GM18909 (cell line): ENCODE data around the gene DEGS2.

Experiments
- ATAC-seq: cut with Tn5 transposase; IDR thresholded peaks from one replicate; pipeline ENCODE4 v1.9.1; 2021; ENCODE audit warnings: mild to moderate bottlenecking; ENCODE audit not compliant: unreplicated experiment, poor library complexity

DEGS2 gene

DNA sequence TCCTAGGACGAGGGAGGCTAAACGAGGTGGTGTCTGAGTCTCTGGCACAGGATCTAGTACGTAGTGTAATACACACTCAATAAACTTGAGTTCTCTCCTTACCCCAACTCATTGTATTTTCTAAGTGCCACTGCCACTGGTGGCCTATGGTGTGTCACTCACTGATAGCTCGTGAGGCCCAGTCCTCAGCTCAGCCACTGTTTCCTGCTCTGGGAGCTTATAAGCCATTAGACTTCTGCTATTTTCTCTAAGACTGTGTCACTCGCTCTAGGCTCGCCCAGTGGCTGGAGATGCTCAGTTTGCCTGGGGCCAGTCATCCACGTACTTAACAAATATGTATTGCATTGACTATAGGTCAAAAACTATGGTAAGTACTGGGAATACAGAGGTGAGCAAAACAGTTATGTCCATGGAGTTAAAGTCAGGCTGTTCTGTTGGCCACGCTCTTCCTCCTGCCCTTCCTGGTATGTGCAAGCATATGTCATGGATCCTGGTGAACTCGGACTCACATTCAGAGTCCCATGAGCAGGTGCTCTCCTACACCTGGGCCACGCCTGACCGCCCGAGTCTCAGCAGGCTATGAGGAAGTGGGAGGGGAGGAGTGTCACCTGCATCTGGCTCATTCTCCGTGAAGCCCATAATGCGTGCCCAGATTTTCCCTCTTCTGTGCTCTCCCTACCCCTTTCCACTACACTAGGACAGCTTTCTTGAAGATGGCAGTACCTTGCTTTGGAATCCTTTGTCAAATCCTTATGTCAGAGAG, 41.6 kb downstream of the DEGS2 start:
- no peak for ATAC-seq

DNA sequence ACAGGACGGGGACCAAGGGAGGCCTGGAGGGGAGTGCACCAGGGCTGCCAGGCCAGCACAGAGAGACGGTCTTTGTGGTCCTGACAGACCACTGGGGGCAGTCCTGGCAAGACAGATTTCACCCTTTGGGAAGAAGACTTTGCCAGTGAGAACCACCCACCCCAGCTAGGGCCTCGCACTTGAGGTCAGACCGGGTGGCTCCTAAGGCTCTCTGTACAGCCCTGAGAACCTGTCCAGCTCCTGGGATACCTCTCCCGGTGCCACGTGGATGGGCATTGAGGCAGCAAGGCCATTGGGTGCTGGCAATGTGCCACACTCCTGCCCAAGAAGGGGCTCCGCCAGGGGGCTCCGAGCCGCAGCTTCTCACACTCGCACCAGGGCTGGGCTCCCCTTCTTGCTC, 42.4 kb downstream of the DEGS2 start:
- no peak for ATAC-seq

DNA sequence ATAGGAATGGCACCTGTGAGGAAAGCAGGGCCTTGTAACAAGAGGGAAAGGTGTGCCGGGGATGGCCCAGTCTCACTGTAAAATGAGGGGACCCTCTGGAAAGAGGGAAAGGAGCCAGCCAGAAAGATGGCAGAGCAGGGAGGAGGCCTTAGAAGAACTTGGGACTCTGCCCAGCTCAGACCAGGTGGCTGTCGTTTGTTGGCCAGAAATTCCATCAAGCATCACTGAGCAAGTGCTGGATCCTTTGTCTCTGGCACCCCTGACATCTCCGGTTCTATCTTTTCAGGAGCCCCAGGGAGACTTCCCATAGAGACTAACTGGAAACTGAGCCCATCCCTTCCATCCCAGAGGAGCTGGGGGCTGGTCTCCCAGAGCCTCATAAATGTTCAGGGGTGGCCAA, 43.3 kb downstream of the DEGS2 start:
- no peak for ATAC-seq

DNA sequence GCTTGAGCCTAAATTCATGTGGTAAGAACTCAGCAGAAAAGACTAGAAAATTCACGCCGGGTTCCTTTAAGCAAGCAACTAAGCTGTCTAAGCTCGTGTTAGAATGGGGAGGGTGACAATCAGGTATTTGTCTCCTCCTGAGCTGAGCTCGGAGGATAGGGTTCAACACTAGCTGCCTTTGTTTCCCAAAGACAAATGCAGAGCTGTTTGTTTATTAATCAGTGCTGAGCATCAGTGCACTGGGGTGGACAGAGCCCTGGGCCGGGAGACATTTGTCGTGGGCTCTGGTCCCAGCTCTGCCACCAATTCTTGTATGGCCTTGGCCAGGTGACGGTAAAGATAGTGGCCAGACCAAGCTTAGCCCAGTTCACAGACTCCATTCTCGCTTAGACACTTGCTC, 43.7 kb downstream of the DEGS2 start:
- ATAC-seq: no peak

DNA sequence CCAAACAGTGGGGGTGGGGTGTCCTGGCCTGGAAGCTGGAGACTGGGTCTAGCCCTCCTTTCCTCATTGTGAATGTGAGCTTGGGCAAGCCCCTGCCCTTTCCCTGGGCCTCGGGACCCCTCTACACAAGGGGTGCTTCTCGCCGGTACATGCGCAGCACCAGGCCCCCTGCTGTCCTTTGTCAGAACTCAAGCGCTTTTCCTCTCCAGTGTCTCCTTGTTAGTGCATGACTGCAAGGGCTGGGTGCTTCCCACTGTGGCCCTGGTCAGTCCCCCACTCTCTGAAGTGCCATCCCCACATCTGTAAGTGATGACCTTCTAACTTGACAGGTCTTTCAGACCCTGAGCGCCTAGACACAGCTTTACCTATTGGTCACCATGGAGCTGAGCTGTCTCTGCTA, 44.2 kb downstream of the DEGS2 start:
- ATAC-seq: no peak

DNA sequence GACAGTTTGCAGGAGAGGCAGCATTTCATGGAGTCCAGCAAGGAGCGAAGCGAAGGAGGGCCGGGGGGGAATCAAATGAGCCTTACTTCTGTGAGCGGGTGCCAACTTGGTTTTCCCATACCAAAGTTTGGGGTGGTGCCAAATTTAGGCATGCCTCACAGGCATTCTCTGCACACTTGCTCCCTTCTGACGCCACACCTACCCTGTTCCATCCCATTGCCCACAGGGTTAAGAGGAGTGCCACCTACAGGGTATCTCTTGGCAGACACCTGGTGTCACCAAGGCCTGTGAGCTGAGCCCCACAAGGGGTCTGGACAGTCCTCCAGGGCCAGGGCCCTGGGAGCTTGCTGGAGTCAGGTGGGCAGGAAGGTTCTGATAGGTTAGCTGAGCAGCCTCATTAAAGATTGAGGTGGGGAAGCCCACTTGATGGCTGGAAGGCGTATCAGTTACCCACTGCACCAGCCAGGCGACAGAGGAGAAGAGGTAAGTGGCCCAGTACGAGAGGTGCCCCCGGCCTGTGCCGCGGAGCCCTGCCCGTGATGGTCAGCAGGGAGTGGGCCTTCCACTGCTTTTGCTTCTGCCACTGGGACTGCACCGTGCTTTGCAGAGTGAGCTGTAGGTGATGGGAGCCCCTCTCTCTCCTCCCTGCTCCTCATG, 45.2 kb downstream of the DEGS2 start:
- ATAC-seq: no peak

DNA sequence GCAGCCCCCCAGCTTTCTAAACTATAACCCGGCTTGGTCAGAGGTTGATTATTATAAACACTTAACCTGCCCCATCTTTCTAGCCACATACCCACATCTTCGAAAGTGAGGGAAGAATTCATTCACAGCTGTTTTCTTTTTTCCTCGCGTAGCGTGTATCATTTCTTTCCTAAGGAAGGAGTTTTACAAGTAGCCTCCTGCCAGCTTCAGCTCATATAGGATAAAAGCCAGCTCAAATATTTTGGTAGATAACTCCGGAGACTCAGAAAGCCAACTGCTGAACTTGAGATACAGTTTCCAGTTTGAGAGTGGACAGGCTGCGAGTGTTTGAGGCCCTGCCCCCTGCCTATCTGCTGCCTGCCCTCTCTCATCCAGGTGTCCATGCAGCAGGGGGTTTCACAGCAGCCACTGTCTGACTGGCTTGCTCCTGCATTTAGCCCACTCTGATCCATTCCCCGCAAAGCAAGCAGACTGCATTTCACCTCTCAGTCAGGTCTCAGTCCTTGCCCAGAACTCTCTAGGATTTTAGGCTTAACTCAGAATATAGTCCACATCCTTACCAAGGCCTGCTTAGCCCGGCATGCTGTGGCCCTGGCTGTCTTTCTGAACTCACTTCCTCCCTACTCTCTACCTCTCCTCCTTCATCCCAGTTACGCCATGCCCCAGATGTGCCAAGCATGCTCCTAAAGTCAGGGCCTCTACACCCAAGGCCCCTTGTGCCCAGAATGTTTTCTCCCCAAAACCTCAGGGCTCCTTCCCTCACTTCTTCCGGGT, 47.3 kb downstream of the DEGS2 start:
- no peak for ATAC-seq

DNA sequence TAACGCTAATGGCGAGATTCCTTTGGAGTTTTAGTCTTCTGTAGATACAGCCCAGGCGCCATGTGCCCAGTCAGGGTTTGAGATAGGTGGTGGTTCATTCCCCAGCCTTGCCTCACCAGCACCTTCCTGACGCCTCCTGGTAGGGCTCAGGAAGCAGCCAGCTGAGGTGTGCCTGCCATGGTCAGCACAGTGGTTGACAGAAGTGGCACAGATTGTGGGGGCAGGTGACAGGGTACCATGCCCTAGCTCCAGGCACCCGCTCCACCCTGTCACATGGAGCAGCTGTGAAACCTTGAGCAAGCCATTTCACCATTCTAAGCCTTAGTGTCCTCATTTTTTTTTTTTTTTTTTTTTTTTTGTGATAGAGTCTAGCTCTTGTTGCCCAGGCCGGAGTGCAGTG, 48.6 kb downstream of the DEGS2 start:
- no peak for ATAC-seq

DNA sequence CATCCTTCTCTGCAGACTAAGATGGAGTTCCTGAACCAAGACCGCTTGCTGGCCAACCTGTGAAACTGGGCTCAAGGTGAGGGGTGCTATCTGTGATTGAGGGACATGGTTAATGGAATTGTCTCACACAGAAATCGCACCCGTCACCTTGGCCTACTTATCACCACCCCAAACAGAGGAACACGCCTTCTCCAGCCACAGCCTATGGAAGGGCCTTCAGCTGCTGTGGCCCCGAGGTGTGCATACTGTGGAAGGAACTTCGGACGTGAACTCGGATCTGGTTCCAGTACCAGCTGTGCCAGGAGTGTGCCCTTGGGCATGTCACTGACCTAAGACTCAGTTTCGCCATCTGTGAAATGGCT, 49.9 kb downstream of the DEGS2 start:
- ATAC-seq: no peak

DNA sequence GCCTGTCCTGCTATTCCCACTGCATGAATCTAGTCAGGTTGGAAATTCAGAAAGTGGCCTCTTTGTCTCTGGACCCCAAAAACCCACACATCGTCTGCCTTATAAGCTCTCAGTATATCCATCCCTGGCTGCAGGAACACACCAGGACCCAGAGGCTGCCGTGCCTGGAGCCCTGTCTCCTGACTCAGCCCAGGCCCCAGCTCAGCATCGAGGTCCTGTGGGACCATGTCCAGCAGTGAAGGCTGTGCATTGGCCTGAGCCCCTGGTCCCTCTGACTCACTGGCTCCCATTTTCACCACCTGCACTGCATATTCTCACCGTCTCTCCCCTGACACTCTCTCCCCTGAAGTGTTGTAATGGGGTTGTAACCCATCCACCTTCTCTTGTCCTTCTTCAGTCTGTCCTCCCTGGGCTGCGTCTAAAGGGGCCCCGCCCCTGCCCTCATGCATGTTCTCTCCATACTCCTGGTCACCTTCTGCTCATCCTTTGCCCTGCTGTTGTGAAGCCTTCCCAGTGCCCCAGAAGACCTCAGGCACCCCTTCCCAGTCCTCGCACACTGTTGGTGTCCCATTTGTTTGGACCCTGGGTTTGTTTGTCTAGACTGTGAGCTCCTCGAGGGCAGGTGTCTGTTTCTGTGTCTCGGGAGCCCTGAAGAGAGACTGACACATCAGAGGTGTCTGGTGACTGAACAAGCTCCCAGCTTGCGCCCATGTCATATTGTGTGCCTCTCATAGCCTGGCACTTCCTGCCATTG, 50.4 kb downstream of the DEGS2 start:
- ATAC-seq: no peak

DNA sequence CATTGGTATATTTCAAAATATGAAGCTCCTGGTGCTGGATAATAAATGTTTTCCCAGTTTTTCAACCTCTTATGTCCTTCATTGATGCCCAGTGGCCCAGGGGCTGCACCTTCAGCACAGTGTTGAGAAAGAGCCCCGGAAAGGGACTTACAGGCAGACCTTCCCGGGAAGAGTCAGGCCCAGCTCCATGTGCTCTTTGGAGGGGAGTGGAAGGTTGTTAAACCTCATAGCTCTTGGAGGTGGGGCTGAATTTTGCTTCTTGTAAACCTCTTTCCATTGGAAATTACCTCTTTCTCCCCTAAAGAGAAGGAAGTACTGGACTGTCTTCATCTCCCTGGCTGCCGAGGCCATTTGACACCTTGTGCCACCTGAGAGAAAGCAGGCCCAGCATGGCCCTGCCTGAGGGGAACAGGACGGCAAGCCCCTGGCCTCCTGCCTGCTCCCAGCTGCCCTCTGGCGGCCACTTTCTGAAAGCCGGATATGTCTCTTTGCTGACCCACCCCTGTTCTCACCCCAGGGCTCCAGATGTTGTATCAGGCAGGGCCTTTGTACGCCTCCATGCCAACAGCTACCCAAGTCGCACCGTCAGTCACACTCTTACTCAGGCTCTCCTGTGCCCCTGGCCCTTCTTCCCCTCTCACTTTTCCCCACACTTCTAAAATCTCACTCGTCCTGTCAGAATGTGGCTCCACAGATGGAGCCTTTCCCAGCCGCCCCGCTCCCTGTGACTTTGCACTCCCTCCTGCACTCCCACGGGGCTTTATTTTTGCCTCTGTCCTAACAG, 51.2 kb downstream of the DEGS2 start:
- ATAC-seq: peak; percentile 77

DNA sequence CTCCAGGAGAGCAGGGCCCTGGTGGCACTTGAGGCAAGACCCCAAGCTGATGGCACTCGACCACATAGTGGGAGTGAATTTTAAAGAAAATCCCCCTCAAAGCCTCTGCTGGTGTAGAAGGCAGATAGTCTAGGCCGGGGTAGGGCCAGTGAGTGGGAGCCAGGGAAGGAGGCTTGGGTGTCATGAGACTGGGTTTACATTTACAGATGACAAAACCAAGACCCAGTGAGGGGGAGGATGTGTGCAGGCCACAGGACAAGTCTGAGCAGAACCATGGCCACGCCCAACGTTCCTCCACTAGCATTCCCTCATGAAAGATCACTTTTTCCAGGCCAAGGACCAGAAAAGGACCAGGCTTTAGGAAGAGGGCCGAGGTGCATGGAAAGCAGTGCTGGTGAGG, 52.2 kb downstream of the DEGS2 start:
- no peak for ATAC-seq

DNA sequence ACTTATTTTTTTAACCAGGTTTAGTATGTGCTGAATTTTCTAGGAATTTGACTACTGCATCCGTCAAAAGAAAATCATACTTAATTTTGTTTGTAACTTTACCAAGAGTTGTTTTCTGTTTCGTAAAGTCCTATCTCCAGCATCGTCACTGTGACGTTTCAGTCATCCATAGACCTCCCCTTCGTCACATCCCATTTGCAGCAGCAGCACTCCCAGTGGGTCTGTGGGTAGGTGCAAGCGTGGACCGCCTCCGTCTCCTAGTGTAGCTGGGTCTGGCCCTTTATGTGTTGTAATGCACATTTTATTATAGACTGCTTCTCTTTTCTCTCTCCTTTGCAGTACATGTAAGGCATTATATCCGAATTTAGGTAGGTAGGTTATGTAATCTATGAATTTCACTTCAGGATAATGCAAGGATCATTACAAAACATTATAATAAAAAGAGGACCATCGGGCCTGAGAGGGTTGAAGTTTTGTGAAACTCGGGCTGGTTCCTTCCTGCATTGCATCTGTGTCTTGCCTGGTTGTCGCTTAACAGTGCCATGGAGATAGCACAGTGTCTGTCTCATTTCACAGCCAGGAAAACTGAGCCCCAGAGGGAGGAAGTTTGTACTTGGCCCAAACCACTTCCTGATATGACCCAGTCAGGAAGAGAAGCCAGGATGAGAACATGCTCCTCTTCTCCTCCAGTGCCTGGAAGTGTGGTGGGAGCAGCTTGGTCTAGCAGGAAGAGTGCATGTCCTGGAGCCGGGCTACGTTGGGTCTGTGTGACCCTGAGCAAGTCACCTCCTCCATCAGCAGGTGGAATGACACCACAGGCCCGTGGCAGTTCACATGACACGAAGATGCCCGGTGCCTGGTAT, 53.0 kb downstream of the DEGS2 start:
- ATAC-seq: no peak

DNA sequence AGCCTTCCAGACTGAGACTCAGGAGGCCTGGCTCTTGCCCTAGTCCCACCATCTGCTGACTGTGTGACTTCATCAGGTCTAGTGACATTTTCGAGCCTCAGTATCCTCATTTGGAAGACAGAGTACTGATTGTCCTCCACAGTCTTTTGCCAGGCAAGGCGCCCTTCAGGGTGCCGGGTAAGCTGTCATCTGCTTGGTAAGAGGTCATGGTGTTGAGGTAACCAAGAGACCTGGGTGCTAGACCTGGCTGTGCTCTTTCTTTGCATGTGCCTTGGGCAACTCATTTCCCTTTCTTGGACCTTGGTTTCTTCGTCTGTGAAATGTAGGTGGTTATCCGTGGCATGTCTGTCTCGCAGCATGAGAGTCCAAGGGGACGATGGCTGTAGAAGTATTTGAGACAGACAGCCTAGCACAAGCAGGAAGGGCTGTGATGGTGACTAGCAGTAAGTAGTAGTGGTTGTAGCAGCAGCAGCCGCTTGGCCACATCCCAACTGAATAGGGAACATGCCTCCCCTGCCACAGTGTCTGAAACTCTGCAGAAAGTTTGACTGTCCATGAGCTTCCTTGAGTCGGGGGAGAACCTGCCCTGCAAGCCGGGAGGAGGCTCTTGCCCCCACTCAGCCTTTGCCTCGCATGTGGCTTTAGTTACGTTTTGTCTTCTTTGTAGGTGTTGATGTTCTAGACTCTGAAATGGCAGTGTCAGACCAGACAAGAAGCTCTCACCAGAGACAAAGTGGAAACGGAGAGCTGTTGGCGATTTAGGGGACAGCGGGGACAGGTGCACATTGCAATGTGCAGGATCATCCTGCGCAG, 53.9 kb downstream of the DEGS2 start:
- ATAC-seq: no peak

DNA sequence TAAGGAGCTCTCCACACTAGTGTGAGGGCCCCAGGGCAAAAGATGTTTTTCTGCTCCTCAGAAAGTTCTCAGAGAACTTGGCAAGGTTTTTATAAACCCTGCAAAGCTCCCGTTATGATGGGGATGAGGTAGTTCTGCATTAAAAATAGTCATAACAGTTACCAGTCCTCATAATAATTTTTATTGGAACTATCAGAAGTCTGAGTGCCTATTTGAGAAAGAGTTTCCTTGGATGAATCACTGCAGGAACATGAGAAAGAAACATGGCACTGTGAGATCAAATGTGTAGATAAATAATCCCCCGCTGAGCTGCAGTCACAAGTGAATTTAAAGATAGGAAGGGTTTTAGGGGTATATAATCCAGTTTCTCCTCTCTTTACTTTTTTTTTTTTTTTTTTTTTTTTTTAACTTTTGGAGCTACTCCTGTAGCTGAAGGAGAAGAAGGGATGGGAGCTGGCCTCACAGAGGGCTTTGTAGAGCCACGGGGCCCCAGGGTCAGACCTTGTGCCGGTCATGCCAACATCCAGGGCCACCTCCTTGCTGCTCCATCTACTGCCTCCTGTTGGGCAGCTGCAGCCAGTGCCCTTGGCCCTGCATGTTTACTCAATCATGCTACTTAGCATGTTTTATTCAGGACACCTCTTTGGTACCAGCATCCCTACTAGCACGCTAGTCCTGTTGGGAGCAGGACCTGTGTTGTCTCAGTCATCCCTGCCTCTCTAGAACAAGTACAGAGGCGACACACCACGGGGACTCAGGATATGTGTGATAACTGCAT, 54.7 kb downstream of the DEGS2 start:
- no peak for ATAC-seq

DNA sequence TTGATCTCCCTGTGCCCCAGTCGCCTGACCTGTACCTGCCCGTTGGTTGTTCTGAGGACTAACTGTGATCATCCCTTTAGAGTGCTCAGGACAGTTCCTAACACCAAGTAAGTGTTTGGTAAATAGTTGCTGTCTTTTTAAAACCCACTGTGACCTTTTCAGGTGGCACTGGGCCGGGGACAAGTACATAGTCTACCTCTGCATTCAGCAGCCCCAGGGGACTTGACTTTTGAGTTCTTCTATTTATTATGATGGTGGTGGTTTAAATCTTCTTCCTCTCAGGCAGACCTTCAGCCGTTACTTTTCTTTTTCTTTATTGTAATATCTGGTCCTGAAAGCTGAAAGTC, 55.5 kb downstream of the DEGS2 start:
- ATAC-seq: no peak

DNA sequence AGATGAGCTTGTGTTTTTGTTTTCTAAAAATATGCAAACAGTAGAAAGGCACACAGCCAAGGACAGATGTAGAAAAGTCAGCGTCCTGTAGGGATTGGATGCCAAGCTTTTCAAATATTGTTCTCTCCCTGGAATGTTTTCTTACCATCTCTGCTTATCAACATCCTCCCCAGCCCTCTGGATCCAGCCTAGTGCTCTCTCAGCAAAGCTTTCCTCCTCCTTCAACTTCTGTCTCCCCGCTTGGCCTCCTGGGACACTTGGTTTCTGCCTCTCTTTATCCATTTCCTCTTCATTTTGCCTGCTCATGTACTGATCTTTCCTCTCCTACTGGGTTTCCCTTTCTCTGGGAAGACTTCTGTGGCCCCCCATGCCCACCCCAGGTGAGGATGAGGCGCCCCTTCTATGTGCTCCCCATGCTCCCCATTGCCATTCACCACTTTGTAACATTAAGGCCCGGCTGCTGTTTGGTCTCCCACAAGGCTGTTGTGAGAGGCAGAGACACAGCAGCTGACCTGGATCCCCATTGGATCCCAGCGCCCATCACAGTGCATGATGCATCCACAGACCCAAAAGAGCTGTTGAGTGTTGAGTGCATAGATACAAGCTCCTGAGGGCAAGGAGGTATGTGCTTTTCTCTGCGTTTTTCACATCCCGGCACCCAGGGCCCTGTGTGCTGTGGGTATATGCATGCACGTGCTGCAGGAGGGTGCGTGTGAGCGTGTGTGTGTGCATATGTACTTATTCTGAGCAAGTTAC, 56.0 kb downstream of the DEGS2 start:
- ATAC-seq: no peak
